ENCODE measurements around the gene LTBP4.
A peak's percentile ranks its signal among the peaks of the same experiment; 100 is the strongest.

The LTBP4 gene

DNA sequence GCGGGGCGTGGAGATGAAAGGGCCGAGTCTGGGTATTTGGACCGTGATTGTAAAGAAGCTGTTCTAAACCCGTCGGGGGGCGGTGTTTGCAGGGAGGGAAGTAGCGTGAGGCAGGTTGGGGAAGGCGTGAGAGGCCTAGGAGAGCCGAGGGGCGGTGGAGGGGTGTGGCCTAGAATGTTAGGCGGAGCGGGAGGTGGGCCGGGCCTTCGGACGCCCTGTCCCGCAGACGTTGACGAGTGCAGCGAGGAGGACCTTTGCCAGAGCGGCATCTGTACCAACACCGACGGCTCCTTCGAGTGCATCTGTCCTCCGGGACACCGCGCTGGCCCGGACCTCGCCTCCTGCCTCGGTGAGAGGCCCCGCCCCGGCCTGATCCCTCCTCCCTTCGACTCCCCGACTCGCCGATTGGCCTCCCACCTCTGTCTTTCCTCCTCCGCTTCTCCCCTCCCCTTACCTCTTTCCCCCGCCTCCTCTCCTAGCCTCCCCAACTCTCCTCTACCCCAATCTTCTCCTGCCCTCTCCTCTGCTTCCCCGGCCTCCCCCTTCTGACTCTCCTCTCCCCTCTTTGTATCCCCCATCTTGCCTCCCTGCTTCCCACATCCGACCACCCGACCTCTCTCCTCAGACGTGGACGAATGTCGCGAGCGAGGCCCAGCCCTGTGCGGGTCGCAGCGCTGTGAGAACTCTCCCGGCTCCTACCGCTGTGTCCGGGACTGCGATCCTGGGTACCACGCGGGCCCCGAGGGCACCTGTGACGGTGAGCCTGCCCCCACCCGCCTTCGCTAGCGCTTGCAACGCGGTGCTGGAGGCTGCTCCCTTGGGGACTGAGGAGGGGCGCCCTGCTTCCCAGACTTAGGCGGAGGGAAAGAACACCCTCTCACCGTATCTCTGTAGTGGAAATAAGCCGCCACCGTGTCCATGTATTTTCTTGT is 12.8 kb downstream of the LTBP4 start:
- TF ChIP-seq GABPA (IDR thresholded peaks at IDR 0.05; ENCODE audit: low read depth): no peak
- TF ChIP-seq SPI1 (IDR thresholded peaks at IDR 0.05; ENCODE audit: borderline replicate concordance, low read depth): no peak
- TF ChIP-seq POLR2AphosphoS5 (IDR thresholded peaks at IDR 0.05; ENCODE audit: low read depth): no peak
- TF ChIP-seq, protein P1, sequence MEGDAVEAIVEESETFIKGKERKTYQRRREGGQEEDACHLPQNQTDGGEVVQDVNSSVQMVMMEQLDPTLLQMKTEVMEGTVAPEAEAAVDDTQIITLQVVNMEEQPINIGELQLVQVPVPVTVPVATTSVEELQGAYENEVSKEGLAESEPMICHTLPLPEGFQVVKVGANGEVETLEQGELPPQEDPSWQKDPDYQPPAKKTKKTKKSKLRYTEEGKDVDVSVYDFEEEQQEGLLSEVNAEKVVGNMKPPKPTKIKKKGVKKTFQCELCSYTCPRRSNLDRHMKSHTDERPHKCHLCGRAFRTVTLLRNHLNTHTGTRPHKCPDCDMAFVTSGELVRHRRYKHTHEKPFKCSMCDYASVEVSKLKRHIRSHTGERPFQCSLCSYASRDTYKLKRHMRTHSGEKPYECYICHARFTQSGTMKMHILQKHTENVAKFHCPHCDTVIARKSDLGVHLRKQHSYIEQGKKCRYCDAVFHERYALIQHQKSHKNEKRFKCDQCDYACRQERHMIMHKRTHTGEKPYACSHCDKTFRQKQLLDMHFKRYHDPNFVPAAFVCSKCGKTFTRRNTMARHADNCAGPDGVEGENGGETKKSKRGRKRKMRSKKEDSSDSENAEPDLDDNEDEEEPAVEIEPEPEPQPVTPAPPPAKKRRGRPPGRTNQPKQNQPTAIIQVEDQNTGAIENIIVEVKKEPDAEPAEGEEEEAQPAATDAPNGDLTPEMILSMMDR (IDR thresholded peaks at IDR 0.05; ENCODE audit: insufficient read depth, low read length): no peak
- no peak for TF ChIP-seq REST (IDR thresholded peaks at IDR 0.05; ENCODE audit: insufficient replicate concordance, low read depth)
- H3K27ac ChIP-seq (replicated peaks): no peak overlapping the region

GRCh38 chr19:40614622-40615411 is 13.6 kb downstream of the LTBP4 start:
- no peak overlapping the region for H3K4me3 ChIP-seq (replicated peaks; ENCODE audit: insufficient read depth, low read length)
- no peak for DNase-seq (ENCODE audit: low read depth in 1 of 2, low spot score in 1 of 2)

More for the DNA sequence above, 12.8 kb downstream of the LTBP4 start:
- DNase-seq (ENCODE audit: low read depth in 1 of 2, low spot score in 1 of 2): peak in 1 of 2 experiments; percentile 32
- Histone ChIP-seq H3K4me3 (replicated peaks; ENCODE audit: insufficient read depth, low read length) (no peak overlapping the region), H3K27me3 (ENCODE audit: insufficient read depth, poor library complexity, severe bottlenecking) (peaks cover 52% of the 10 kb centered on the region)

More at GRCh38 chr19:40614622-40615411, 13.6 kb downstream of the LTBP4 start:
- no peak overlapping the region for H3K27ac ChIP-seq (replicated peaks)
- TF ChIP-seq POLR2AphosphoS5 (IDR thresholded peaks at IDR 0.05; ENCODE audit: low read depth) (no peak), REST (IDR thresholded peaks at IDR 0.05; ENCODE audit: insufficient replicate concordance, low read depth) (no peak), SPI1 (IDR thresholded peaks at IDR 0.05; ENCODE audit: borderline replicate concordance, low read depth) (no peak)
- TF ChIP-seq, protein P1 (IDR thresholded peaks at IDR 0.05; ENCODE audit: insufficient read depth, low read length): no peak
- H3K27me3 ChIP-seq (ENCODE audit: insufficient read depth, poor library complexity, severe bottlenecking): peaks cover 46% of the 10 kb centered on the region

Data from HL-60 (cell line).